HEK293 (cell line): ENCODE measurements around the gene VCL.

Experiments used
- ATF2 ChIP-seq: fragments of 450-650 bp; formaldehyde crosslinking; IDR thresholded peaks from 2 replicates; pipeline ENCODE4 v1.5.1; 2016; ENCODE audit warnings: missing biosample characterization, missing genetic modification characterization, low read depth
- CTCF ChIP-seq: fragments of 450-650 bp; formaldehyde crosslinking; IDR thresholded peaks from 2 replicates; pipeline ENCODE4 v1.5.1; 2016; ENCODE audit warnings: missing biosample characterization, missing genetic modification characterization
- GLI4 ChIP-seq: fragments of 450-650 bp; formaldehyde crosslinking; IDR thresholded peaks from 2 replicates; pipeline ENCODE4 v1.5.1; 2016; ENCODE audit warnings: missing biosample characterization, missing genetic modification characterization
- HOXA7 ChIP-seq: sonication (generic); formaldehyde crosslinking; IDR thresholded peaks from 2 replicates; pipeline ENCODE4 v1.8.1; 2022; ENCODE audit warnings: missing genetic modification reagents, borderline replicate concordance
- ZBTB11 ChIP-seq: fragments of 450-650 bp; formaldehyde crosslinking; conservative IDR thresholded peaks from 2 replicates; pipeline ENCODE4 v1.5.1; 2016; ENCODE audit warnings: low read depth, missing biosample characterization, missing genetic modification characterization
- ZNF146 ChIP-seq: fragments of 450-650 bp; formaldehyde crosslinking; IDR thresholded peaks from 2 replicates; pipeline ENCODE4 v1.5.1; 2016; ENCODE audit warnings: missing biosample characterization, missing genetic modification characterization
- ZNF654 ChIP-seq: fragments of 450-650 bp; formaldehyde crosslinking; IDR thresholded peaks from 2 replicates; pipeline ENCODE4 v1.5.1; 2016; ENCODE audit warnings: low read depth, missing biosample characterization, missing genetic modification characterization
- ZNF701 ChIP-seq: fragments of 450-650 bp; formaldehyde crosslinking; IDR thresholded peaks from 2 replicates; pipeline ENCODE4 v1.5.1; 2016; ENCODE audit warnings: missing biosample characterization, missing genetic modification characterization
- ZNF830 ChIP-seq: fragments of 450-650 bp; IDR thresholded peaks from 2 replicates; pipeline ENCODE4 v1.5.0; 2018; ENCODE audit warnings: missing biosample characterization, missing genetic modification characterization, low read depth, mild to moderate bottlenecking, moderate library complexity

GRCh38 chr10:74084955-74085354 lies 87.0 kb downstream of the VCL start:
- no peak for TF ChIP-seq ZNF701 (tag by site-specific recombination)
- TF ChIP-seq ATF2, result no peak
- TF ChIP-seq ZNF830, result no peak
- TF ChIP-seq ZNF654 (tag by site-specific recombination), result no peak
- TF ChIP-seq ZNF146 (tag by site-specific recombination), result no peak
- no peak for TF ChIP-seq ZBTB11 (tag by site-specific recombination)
- TF ChIP-seq GLI4, result no peak
- no peak for TF ChIP-seq CTCF
- TF ChIP-seq HOXA7 (CRISPR knock-in tag), result no peak
